H54 (cell line): Measurements from ENCODE around the gene WFIKKN2.

ENCODE experiments used
- DNase-seq: peaks from one replicate; pipeline ENCODE4 v3.0.0; 2011; ENCODE audit warnings: low spot score, mixed read lengths; ENCODE audit not compliant: insufficient read length
- FAIRE-seq: peaks from 3 replicates; lab custom pipeline; 2011; peaks lifted over from hg19 to GRCh38; lab: Jason Lieb, UNC
- POLR2A ChIP-seq: IDR thresholded peaks from 2 replicates; pipeline ENCODE4 v1.6.1; 2011; ENCODE audit warnings: low read depth, mild to moderate bottlenecking, low read length

The WFIKKN2 gene

GRCh38 chr17:50835301-50836234 lies at the start of gene WFIKKN2:
Gene WFIKKN2 (plus strand): TSS chr17:50835586. CDS start chr17:50835938, 352 bp downstream.
- no peak for TF ChIP-seq POLR2A
- DNase-seq (no peak), FAIRE-seq (no peak)

GRCh38 chr17:50785946-50786570 lies 49.3 kb upstream of the WFIKKN2 start:
- DNase-seq (no peak), FAIRE-seq (no peak)
- no peak for TF ChIP-seq POLR2A

- no peak for DNase-seq
- no peak for TF ChIP-seq POLR2A
- no peak for FAIRE-seq
Observed at GRCh38 chr17:50787106-50787505, 48.3 kb upstream of the WFIKKN2 start.

- FAIRE-seq, result no peak
- TF ChIP-seq POLR2A, result no peak
- DNase-seq, result no peak
Observed at GRCh38 chr17:50790618-50791017, 44.8 kb upstream of the WFIKKN2 start.

DNA sequence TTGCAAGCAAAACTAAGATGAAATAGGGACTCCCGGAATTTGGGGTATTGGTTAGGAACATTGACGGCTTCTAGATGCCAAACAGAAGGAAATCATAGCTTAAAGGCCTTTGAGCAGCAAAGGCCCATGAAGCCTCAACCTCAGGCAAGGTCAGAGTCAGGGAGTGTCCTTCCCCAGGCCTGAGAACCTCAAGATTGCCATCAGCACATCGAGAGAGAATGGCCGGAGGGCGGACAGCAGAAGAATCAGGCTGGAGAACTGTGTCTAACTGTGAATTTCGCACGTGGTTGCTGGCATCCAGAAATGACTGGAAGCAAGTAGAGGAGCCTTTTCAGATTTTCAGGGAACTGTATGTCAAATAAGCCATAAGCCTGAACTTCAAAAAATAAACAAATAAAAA lies 43.3 kb upstream of the WFIKKN2 start:
- FAIRE-seq, result no peak
- TF ChIP-seq POLR2A, result no peak
- no peak for DNase-seq

GRCh38 chr17:50793007-50793406 lies 42.4 kb upstream of the WFIKKN2 start:
- no peak for FAIRE-seq

GRCh38 chr17:50794361-50794760 lies 41.0 kb upstream of the WFIKKN2 start:
- no peak for DNase-seq
- FAIRE-seq, result no peak
- TF ChIP-seq POLR2A, result no peak

More at GRCh38 chr17:50793007-50793406, 42.4 kb upstream of the WFIKKN2 start:
- TF ChIP-seq POLR2A, result no peak
- no peak for DNase-seq

DNA sequence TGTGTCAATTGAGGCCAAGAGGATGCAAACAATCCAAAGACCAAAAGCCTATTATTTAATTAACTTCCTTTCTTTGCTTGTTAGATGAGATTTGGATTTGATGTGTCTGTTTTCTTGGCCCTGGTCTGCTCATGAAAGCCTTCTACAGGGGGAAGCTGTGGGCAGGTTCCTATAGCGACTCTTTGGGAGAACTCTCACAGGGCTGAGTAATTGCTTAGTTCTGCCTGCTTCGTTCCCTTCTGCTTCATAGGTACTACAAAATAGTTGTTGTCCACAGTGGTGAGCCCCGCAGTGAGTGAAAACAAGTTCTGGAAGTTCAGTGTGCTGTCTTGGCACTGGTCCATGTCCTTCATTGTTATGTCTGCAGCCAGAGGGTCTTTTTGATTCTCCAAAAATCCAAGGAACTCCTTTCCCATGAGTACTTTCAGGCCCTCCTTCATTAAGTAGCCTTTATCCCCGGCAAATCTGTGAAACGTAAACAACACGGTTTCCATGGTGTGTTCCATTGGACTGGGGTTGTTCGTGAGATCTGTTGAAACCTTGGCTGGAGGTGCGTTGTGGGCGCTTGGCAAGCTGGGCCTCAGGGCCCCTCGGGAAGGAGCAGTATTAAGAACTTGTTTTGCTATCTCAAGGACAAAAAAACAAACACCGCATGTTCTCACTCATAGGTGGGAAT lies 38.1 kb upstream of the WFIKKN2 start:
- FAIRE-seq, result no peak
- DNase-seq, result no peak
- no peak for TF ChIP-seq POLR2A

GRCh38 chr17:50798424-50799288 lies 36.7 kb upstream of the WFIKKN2 start:
- DNase-seq (no peak), FAIRE-seq (no peak)
- TF ChIP-seq POLR2A, result no peak

GRCh38 chr17:50799582-50799981 lies 35.8 kb upstream of the WFIKKN2 start:
- no peak for FAIRE-seq
- TF ChIP-seq POLR2A, result no peak
- no peak for DNase-seq

GRCh38 chr17:50800196-50800700 lies 35.1 kb upstream of the WFIKKN2 start:
- no peak for FAIRE-seq
- no peak for DNase-seq
- TF ChIP-seq POLR2A, result no peak

GRCh38 chr17:50802609-50803571 lies 32.5 kb upstream of the WFIKKN2 start:
- DNase-seq (no peak), FAIRE-seq (no peak)
- TF ChIP-seq POLR2A, result no peak
